HUES48 (cell line): Measurements from ENCODE around the gene AHDC1.

Experiments
- H3K27ac ChIP-seq: one replicate; pipeline ENCODE4 v1.7.0; 2013; ENCODE audit warnings: low read depth, low read length, inconsistent platforms
- H3K27me3 ChIP-seq: 2 replicates; pipeline ENCODE4 v1.6.1; 2013; ENCODE audit warnings: mild to moderate bottlenecking, low read length; ENCODE audit not compliant: control insufficient read depth, insufficient read depth
- H3K36me3 ChIP-seq: 2 replicates; pipeline ENCODE4 v1.6.1; 2013; ENCODE audit warnings: low read length; ENCODE audit not compliant: control insufficient read depth, insufficient read depth
- H3K4me1 ChIP-seq: 2 replicates; pipeline ENCODE4 v1.6.1; 2013; ENCODE audit warnings: mild to moderate bottlenecking, low read length; ENCODE audit not compliant: control insufficient read depth, insufficient read depth
- H3K4me3 ChIP-seq: 2 replicates; pipeline ENCODE4 v1.5.1; 2013; ENCODE audit warnings: mild to moderate bottlenecking, low read depth, low read length
- H3K9ac ChIP-seq: 2 replicates; pipeline ENCODE4 v1.6.1; 2013; ENCODE audit warnings: mild to moderate bottlenecking, low read depth, low read length, moderate library complexity
- H3K9me3 ChIP-seq: 2 replicates; pipeline ENCODE4 v1.6.1; 2013; ENCODE audit warnings: low read length; ENCODE audit not compliant: control insufficient read depth, insufficient read depth

The AHDC1 gene

GRCh38 chr1:27523337-27524020 lies 80.5 kb downstream of the AHDC1 start:
- H3K4me1 ChIP-seq, result peaks cover 41% of the 10 kb centered on the region
- H3K9ac ChIP-seq, result no peak overlapping the region
- no peak overlapping the region for H3K4me3 ChIP-seq
- H3K27me3 ChIP-seq, result peaks cover 3% of the 10 kb centered on the region; the same call in 1 of the 2 replicates
- H3K36me3 ChIP-seq, result no peaks in the 10 kb centered on the region
- no peak overlapping the region for H3K27ac ChIP-seq
- no peaks in the 10 kb centered on the region for H3K9me3 ChIP-seq

GRCh38 chr1:27522432-27523336 lies 81.3 kb downstream of the AHDC1 start:
- Histone ChIP-seq H3K27ac (peak overlapping the region; percentile 11), H3K36me3 (no peaks in the 10 kb centered on the region), H3K4me3 (no peak overlapping the region), H3K9me3 (no peaks in the 10 kb centered on the region), H3K27me3 (no peaks in the 10 kb centered on the region), H3K4me1 (peaks cover 41% of the 10 kb centered on the region), H3K9ac (no peak overlapping the region)

GRCh38 chr1:27521861-27522431 lies 82.0 kb downstream of the AHDC1 start:
- Histone ChIP-seq H3K9me3 (no peaks in the 10 kb centered on the region), H3K4me3 (no peak overlapping the region), H3K36me3 (no peaks in the 10 kb centered on the region), H3K4me1 (peaks cover 38% of the 10 kb centered on the region), H3K9ac (no peak overlapping the region), H3K27me3 (no peaks in the 10 kb centered on the region), H3K27ac (no peak overlapping the region)

- H3K9ac ChIP-seq, result no peak overlapping the region
- no peak overlapping the region for H3K27ac ChIP-seq
- no peaks in the 10 kb centered on the region for H3K9me3 ChIP-seq
- no peaks in the 10 kb centered on the region for H3K27me3 ChIP-seq
- H3K36me3 ChIP-seq, result no peaks in the 10 kb centered on the region
- peaks cover 32% of the 10 kb centered on the region for H3K4me1 ChIP-seq
- no peak overlapping the region for H3K4me3 ChIP-seq
These were observed 82.6 kb downstream of the AHDC1 start for GRCh38 chr1:27521336-27521831.

GRCh38 chr1:27520651-27521050 lies 83.3 kb downstream of the AHDC1 start:
- H3K27me3 ChIP-seq, result no peaks in the 10 kb centered on the region
- no peak overlapping the region for H3K27ac ChIP-seq
- H3K9ac ChIP-seq, result no peak overlapping the region
- no peak overlapping the region for H3K4me3 ChIP-seq
- no peaks in the 10 kb centered on the region for H3K36me3 ChIP-seq
- H3K9me3 ChIP-seq, result no peaks in the 10 kb centered on the region
- peaks cover 25% of the 10 kb centered on the region for H3K4me1 ChIP-seq

- no peaks in the 10 kb centered on the region for H3K9me3 ChIP-seq
- no peak overlapping the region for H3K4me3 ChIP-seq
- peaks cover 19% of the 10 kb centered on the region for H3K4me1 ChIP-seq
- no peak overlapping the region for H3K27ac ChIP-seq
- no peak overlapping the region for H3K9ac ChIP-seq
- no peaks in the 10 kb centered on the region for H3K36me3 ChIP-seq
- H3K27me3 ChIP-seq, result no peaks in the 10 kb centered on the region
These were observed 84.3 kb downstream of the AHDC1 start for GRCh38 chr1:27519331-27520258.

GRCh38 chr1:27518808-27519207 lies 85.1 kb downstream of the AHDC1 start:
- Histone ChIP-seq H3K27me3 (no peaks in the 10 kb centered on the region), H3K4me3 (no peak overlapping the region), H3K27ac (no peak overlapping the region), H3K36me3 (no peaks in the 10 kb centered on the region), H3K9ac (no peak overlapping the region), H3K4me1 (peaks cover 19% of the 10 kb centered on the region), H3K9me3 (no peaks in the 10 kb centered on the region)

- peak overlapping the region; percentile 12 for H3K27ac ChIP-seq
- H3K27me3 ChIP-seq, result no peaks in the 10 kb centered on the region
- H3K4me1 ChIP-seq, result peaks cover 19% of the 10 kb centered on the region
These were observed 85.8 kb downstream of the AHDC1 start for GRCh38 chr1:27517907-27518718.

GRCh38 chr1:27517301-27517700 lies 86.6 kb downstream of the AHDC1 start:
- Histone ChIP-seq H3K36me3 (no peaks in the 10 kb centered on the region), H3K4me3 (no peak overlapping the region), H3K9me3 (no peaks in the 10 kb centered on the region), H3K27me3 (no peaks in the 10 kb centered on the region), H3K27ac (no peak overlapping the region), H3K4me1 (peaks cover 12% of the 10 kb centered on the region; the same call in 1 of the 2 replicates), H3K9ac (no peak overlapping the region)

More at GRCh38 chr1:27517907-27518718, 85.8 kb downstream of the AHDC1 start:
- H3K36me3 ChIP-seq, result no peaks in the 10 kb centered on the region
- no peaks in the 10 kb centered on the region for H3K9me3 ChIP-seq
- H3K4me3 ChIP-seq, result no peak overlapping the region
- no peak overlapping the region for H3K9ac ChIP-seq
